Kidney glomerular epithelial cell (primary cell): ENCODE data around the gene C11orf58.

Experiments
- DNase-seq: peaks from one replicate; lab custom pipeline; 2025; lab: John Stamatoyannopoulos, UW

The C11orf58 gene

GRCh38 chr11:16738193-16738946, at the start of gene C11orf58:
Gene C11orf58, plus strand, starts transcription at chr11:16738647. Its CDS starts 132 bp downstream, at chr11:16738779.
- DNase-seq, result peak; percentile 96

GRCh38 chr11:16690086-16690485, 48.4 kb upstream of the C11orf58 start:
- peak; percentile 42 for DNase-seq

GRCh38 chr11:16703795-16704194, 34.7 kb upstream of the C11orf58 start:
- no peak for DNase-seq

- DNase-seq, result no peak
Observed at GRCh38 chr11:16713594-16713993, 24.9 kb upstream of the C11orf58 start.

- DNase-seq, result no peak
Observed at GRCh38 chr11:16722581-16723344, 15.7 kb upstream of the C11orf58 start.

- no peak for DNase-seq
Observed at GRCh38 chr11:16727806-16728205, 10.6 kb upstream of the C11orf58 start.

GRCh38 chr11:16737818-16738192, 642 bp upstream of the C11orf58 start:
- no peak for DNase-seq

- DNase-seq, result peak; percentile 27
Observed at GRCh38 chr11:16738947-16739815, 734 bp downstream of the C11orf58 start.

- DNase-seq, result no peak
Observed at GRCh38 chr11:16741473-16741872, 3.0 kb downstream of the C11orf58 start.

GRCh38 chr11:16743478-16743877, 5.0 kb downstream of the C11orf58 start:
- DNase-seq, result no peak

- no peak for DNase-seq
Observed at GRCh38 chr11:16744128-16744725, 5.8 kb downstream of the C11orf58 start.

GRCh38 chr11:16745950-16746605, 7.6 kb downstream of the C11orf58 start:
- DNase-seq, result no peak

GRCh38 chr11:16749092-16749491, 10.6 kb downstream of the C11orf58 start:
- DNase-seq, result no peak

GRCh38 chr11:16749666-16750065, 11.2 kb downstream of the C11orf58 start:
- no peak for DNase-seq

GRCh38 chr11:16750417-16750816, 12.0 kb downstream of the C11orf58 start:
- DNase-seq, result no peak

- no peak for DNase-seq
Observed at GRCh38 chr11:16758382-16759024, 20.1 kb downstream of the C11orf58 start.

GRCh38 chr11:16759857-16760508, 21.5 kb downstream of the C11orf58 start:
- no peak for DNase-seq

GRCh38 chr11:16763746-16764145, 25.3 kb downstream of the C11orf58 start:
- DNase-seq, result no peak

GRCh38 chr11:16764888-16765287, 26.4 kb downstream of the C11orf58 start:
- no peak for DNase-seq

GRCh38 chr11:16767137-16767536, 28.7 kb downstream of the C11orf58 start:
- DNase-seq, result no peak
